Endothelial cell of umbilical vein (primary cell): ENCODE measurements around the gene ATIC. TPM values are rescaled to one million over a fixed set of nuclear protein-coding genes. Genes with fewer than 3 reads are reported as not detected.

ENCODE experiments used
- BruUV-seq: library from RNA; stranded (reverse); fragments of 400-500 nt; replicated peaks from 2 replicates; lab custom pipeline; 2021; lab: Mats Ljungman, UMichigan
- CTCF ChIA-PET: fragments of 300-600, 350-600 bp; sonication (Branson Sonifier 250); formaldehyde crosslinking; loops from one replicate; lab custom pipeline; 2021; ENCODE audit warnings: antibody characterized with exemption, inconsistent platforms; lab: Charles Lee
- POLR2A ChIA-PET: fragments of 300-600, 350-600 bp; sonication (Branson Sonifier 250); formaldehyde crosslinking; loops from one replicate; lab custom pipeline; 2021; ENCODE audit warnings: antibody characterized with exemption, inconsistent platforms; lab: Charles Lee
- DNase-seq: peaks from one replicate; pipeline ENCODE4 v3.0.0-alpha.2; 2011; ENCODE audit warnings: low read depth, low spot score
- FAIRE-seq: peaks from 2 replicates; lab custom pipeline; 2011; peaks lifted over from hg19 to GRCh38; lab: Jason Lieb, UNC
- H2AFZ ChIP-seq: 2 replicates; pipeline ENCODE4 v1.6.0; 2012; ENCODE audit warnings: low read depth, low read length, control low read depth, inconsistent platforms
- H3K27ac ChIP-seq: 2 replicates; pipeline ENCODE4 v1.5.1; 2011; ENCODE audit warnings: low read depth, mild to moderate bottlenecking, control low read depth, low read length, moderate library complexity; ENCODE audit not compliant: insufficient read depth
- H3K27me3 ChIP-seq, 2 experiments: 2 replicates each; pipeline versions ENCODE4 v1.6.0 to v1.6.1; 2011; ENCODE audit warnings: low read length in 2 of 2, mixed read lengths in 1 of 2; ENCODE audit not compliant: control insufficient read depth in 2 of 2, insufficient read depth in 2 of 2
- H3K36me3 ChIP-seq, 2 experiments: 2 replicates in 1 of 2; 3 replicates in 1 of 2; pipeline ENCODE4 v1.5.1; 2011; ENCODE audit warnings: low read length in 2 of 2, mild to moderate bottlenecking in 1 of 2, moderate library complexity in 1 of 2; ENCODE audit not compliant: control insufficient read depth in 2 of 2, insufficient read depth in 2 of 2; ENCODE audit errors: extremely low read depth in 1 of 2
- H3K4me1 ChIP-seq: 3 replicates; pipeline ENCODE4 v1.5.1; 2011; ENCODE audit warnings: mild to moderate bottlenecking, low read length; ENCODE audit not compliant: control insufficient read depth, insufficient read depth; ENCODE audit errors: extremely low read depth
- H3K4me2 ChIP-seq: 2 replicates; pipeline ENCODE4 v1.6.1; 2011; ENCODE audit warnings: low read length, control low read depth, mixed read lengths; ENCODE audit not compliant: insufficient read depth
- H3K4me3 ChIP-seq, 3 experiments: fragments of 200-600 bp in 1 of 3; sonication (generic), shearing (Covaris generic) in 1 of 3; replicated peaks in 1 of 3; 2 replicates each; pipeline ENCODE4 v1.5.1; 2011 to 2016; ENCODE audit warnings: control low read depth in 3 of 3, low read length in 3 of 3, mild to moderate bottlenecking in 2 of 3, inconsistent platforms in 1 of 3, low read depth in 1 of 3, moderate library complexity in 1 of 3; ENCODE audit not compliant: insufficient read depth in 1 of 3
- H3K79me2 ChIP-seq: 2 replicates; pipeline ENCODE4 v1.6.0; 2012; ENCODE audit warnings: low read length, inconsistent platforms; ENCODE audit not compliant: control insufficient read depth, insufficient read depth
- H3K9ac ChIP-seq: replicated peaks from 2 replicates; pipeline ENCODE3; 2011; ENCODE audit warnings: low read length, control low read depth; ENCODE audit not compliant: insufficient read depth; ENCODE audit errors: extremely low read depth
- H3K9me1 ChIP-seq: replicated peaks from 3 replicates; pipeline ENCODE4 v1.6.0; 2011; ENCODE audit warnings: mild to moderate bottlenecking, low read length; ENCODE audit not compliant: control insufficient read depth, insufficient read depth; ENCODE audit errors: extremely low read depth
- H3K9me3 ChIP-seq: replicated peaks from 2 replicates; pipeline ENCODE4 v1.5.1; 2012; ENCODE audit warnings: low read length, inconsistent platforms; ENCODE audit not compliant: control insufficient read depth, insufficient read depth
- H4K20me1 ChIP-seq: replicated peaks from 2 replicates; pipeline ENCODE3; 2011; ENCODE audit warnings: mild to moderate bottlenecking, low read length; ENCODE audit not compliant: control insufficient read depth, insufficient read depth; ENCODE audit errors: extremely low read depth
- EZH2 ChIP-seq: IDR thresholded peaks from 2 replicates; pipeline ENCODE4 v1.6.1; 2012; ENCODE audit warnings: borderline replicate concordance, low read depth, mild to moderate bottlenecking, moderate library complexity, low read length, inconsistent platforms; ENCODE audit not compliant: severe bottlenecking
- FOS ChIP-seq: IDR thresholded peaks from 2 replicates; pipeline ENCODE4 v1.6.1; 2011; ENCODE audit warnings: mild to moderate bottlenecking, low read length, moderate library complexity, borderline replicate concordance; ENCODE audit not compliant: insufficient read depth
- GATA2 ChIP-seq: IDR thresholded peaks from 2 replicates; pipeline ENCODE4 v1.7.0; 2011; ENCODE audit warnings: low read depth, mild to moderate bottlenecking, moderate library complexity, mixed read lengths, low read length; ENCODE audit not compliant: insufficient read length, insufficient read depth
- JUN ChIP-seq: IDR thresholded peaks from 2 replicates; pipeline ENCODE4 v1.6.1; 2011; ENCODE audit warnings: borderline replicate concordance, low read depth; ENCODE audit not compliant: insufficient read length, insufficient read depth
- MYC ChIP-seq: IDR thresholded peaks from one replicate; pipeline ENCODE4 v1.6.1; 2011; ENCODE audit warnings: mild to moderate bottlenecking, low read depth, low read length
- POLR2A ChIP-seq: IDR thresholded peaks from 2 replicates; pipeline ENCODE4 v1.6.1; 2012; ENCODE audit warnings: low read depth, mild to moderate bottlenecking, control low read depth, low read length
- POLR2AphosphoS5 ChIP-seq: IDR thresholded peaks from 2 replicates; pipeline ENCODE4 v1.6.1; 2012; ENCODE audit warnings: low read depth, mild to moderate bottlenecking, control low read depth, low read length, moderate library complexity; ENCODE audit not compliant: insufficient read depth
- dilution Hi-C: fragments of 300-500 bp; cut with MboI; formaldehyde crosslinking; loops from one replicate; pipeline ENCODE4 v1.15.0; 2019; ENCODE audit warnings: low sequenced_read_pairs; ENCODE audit not compliant: extremely low pct_ligation_motif_present
- intact Hi-C: fragments of 100-400 bp; cut with micrococcal nuclease; formaldehyde crosslinking; loops from one replicate; pipeline ENCODE4 v1.10.0; 2022
- polyA plus RNA-seq, 4 experiments: library from polyadenylated mRNA; depleted of rRNA in 3 of 4; stranded (reverse) in 3 of 4; unstranded in 1 of 4; fragments of >200 nt; gene quantifications; 2 replicates each; pipeline versions ENCODE4 v1.2.1 to v1.2.3, GENCODE V29; 2011 to 2012; ENCODE audit warnings: missing spikeins in 1 of 4
- total RNA-seq: library from RNA; stranded (reverse); gene quantifications from 2 replicates; pipeline ENCODE4 v1.2.3, GENCODE V29; 2021
- TF ChIP-seq, protein P1 (sequence below): IDR thresholded peaks from 2 replicates; pipeline ENCODE4 v1.6.1; 2011; ENCODE audit not compliant: insufficient read depth, insufficient read length
- TF ChIP-seq, protein P2 (sequence below), 2 donors: IDR thresholded peaks; 1 replicate in 1 of 2; 2 replicates in 1 of 2; pipeline ENCODE4 v1.5.1; 2011; ENCODE audit warnings: low read length in 2 of 2, mild to moderate bottlenecking in 2 of 2, moderate library complexity in 2 of 2, control low read depth in 1 of 2, inconsistent platforms in 1 of 2, low read depth in 1 of 2; ENCODE audit not compliant: insufficient read depth in 1 of 2; ENCODE audit errors: extremely low read depth in 1 of 2

The ATIC gene
- total and polyA plus RNA-seq, 2 donors (not counting 3 experiments of a cell fraction or from before 2014, with no cell fraction given) = 29.5 to 80.2 TPM

DNA sequence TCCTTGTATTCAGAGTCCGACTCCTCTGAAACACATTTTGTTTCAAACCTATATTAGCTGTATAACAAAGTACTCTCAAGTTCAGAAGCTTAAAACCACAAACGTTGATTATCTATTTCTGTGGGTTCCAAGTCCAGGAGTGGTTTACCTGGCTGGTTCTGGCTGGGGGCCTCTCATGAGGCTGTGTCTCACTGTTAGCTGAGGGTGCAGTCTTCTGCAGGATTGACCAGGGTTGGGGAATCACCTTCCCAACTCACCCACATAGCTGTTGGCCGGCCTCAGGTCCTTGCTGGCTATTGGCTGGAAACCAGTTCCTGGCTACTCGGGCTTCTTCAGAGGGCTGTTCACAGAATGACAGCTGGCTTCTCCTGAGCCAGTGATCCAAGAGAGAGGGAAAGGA, 18.0 kb upstream of the ATIC start:
- H3K4me2 ChIP-seq = no peak overlapping the region
- DNase-seq (no peak), FAIRE-seq (no peak)
- peaks cover 2% of the 10 kb centered on the region in 2 experiments for H3K27me3 ChIP-seq
- H3K9me1 ChIP-seq = no peaks in the 10 kb centered on the region
- H3K27ac ChIP-seq = no peak overlapping the region
- no peaks in the 10 kb centered on the region for H3K4me1 ChIP-seq
- ChIA-PET CTCF (no interaction called here), POLR2A (no interaction called here)
- intact Hi-C loops = no loop called here
- BruUV-seq = no TSS peak
- dilution Hi-C loops = no loop called here
- H4K20me1 ChIP-seq = no peaks in the 10 kb centered on the region
- no peaks in the 10 kb centered on the region for H3K79me2 ChIP-seq
- H3K9ac ChIP-seq = no peak overlapping the region
- TF ChIP-seq JUN (no peak), POLR2AphosphoS5 (no peak), POLR2A (no peak), GATA2 (no peak), FOS (no peak), MYC (no peak), EZH2 (no peak)
- TF ChIP-seq, protein P1, sequence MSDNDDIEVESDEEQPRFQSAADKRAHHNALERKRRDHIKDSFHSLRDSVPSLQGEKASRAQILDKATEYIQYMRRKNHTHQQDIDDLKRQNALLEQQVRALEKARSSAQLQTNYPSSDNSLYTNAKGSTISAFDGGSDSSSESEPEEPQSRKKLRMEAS = no peak
- TF ChIP-seq, protein P2, sequence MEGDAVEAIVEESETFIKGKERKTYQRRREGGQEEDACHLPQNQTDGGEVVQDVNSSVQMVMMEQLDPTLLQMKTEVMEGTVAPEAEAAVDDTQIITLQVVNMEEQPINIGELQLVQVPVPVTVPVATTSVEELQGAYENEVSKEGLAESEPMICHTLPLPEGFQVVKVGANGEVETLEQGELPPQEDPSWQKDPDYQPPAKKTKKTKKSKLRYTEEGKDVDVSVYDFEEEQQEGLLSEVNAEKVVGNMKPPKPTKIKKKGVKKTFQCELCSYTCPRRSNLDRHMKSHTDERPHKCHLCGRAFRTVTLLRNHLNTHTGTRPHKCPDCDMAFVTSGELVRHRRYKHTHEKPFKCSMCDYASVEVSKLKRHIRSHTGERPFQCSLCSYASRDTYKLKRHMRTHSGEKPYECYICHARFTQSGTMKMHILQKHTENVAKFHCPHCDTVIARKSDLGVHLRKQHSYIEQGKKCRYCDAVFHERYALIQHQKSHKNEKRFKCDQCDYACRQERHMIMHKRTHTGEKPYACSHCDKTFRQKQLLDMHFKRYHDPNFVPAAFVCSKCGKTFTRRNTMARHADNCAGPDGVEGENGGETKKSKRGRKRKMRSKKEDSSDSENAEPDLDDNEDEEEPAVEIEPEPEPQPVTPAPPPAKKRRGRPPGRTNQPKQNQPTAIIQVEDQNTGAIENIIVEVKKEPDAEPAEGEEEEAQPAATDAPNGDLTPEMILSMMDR (IDR thresholded peaks at IDR 0.05; ENCODE audit: extremely low read depth in 1 of 2, insufficient read depth in 1 of 2, low read depth in 1 of 2, low read length in 2 of 2) = no peak
- no peak overlapping the region for H2AFZ ChIP-seq
- H3K9me3 ChIP-seq = no peaks in the 10 kb centered on the region
- H3K4me3 ChIP-seq = no peak overlapping the region
- H3K36me3 ChIP-seq = no peaks in the 10 kb centered on the region
